PC-3 (cell line): Measurements from ENCODE around the gene CDK14. TPM values are rescaled to one million over a fixed set of nuclear protein-coding genes. Genes with fewer than 3 reads are reported as not detected.

Experiments used
- ATAC-seq: fragments of 200-7000 bp; cut with Tn5 transposase; 2 replicates; pipeline ENCODE4 v1.9.1; 2020; ENCODE audit warnings: mild to moderate bottlenecking, moderate library complexity
- BruUV-seq: library from RNA; stranded (reverse); fragments of 400-500 nt; replicated peaks from 2 replicates; lab custom pipeline; 2021; lab: Mats Ljungman, UMichigan
- CTCF ChIA-PET: fragments of 300-600 bp; sonication (Branson Sonifier 250); formaldehyde crosslinking; loops from one replicate; lab custom pipeline; 2022; ENCODE audit warnings: antibody characterized with exemption; lab: Charles Lee
- POLR2A ChIA-PET: fragments of 300-600 bp; sonication (Branson Sonifier 250); formaldehyde crosslinking; loops from one replicate; lab custom pipeline; 2022; ENCODE audit warnings: antibody characterized with exemption; ENCODE audit not compliant: unreplicated experiment; lab: Charles Lee
- DNase-seq: peaks from one replicate; pipeline ENCODE4 v3.0.0-alpha.2; 2015
- H2AFZ ChIP-seq: fragments of 300-600 bp; sonication (generic); 2 replicates; pipeline ENCODE4 v1.6.0; 2016; ENCODE audit warnings: antibody characterized with exemption, low read length
- H3F3A ChIP-seq: fragments of 300-600 bp; sonication (generic); one replicate; pipeline ENCODE4 v1.6.0; 2017; ENCODE audit warnings: antibody characterized with exemption, low read length, control low read depth, mild to moderate bottlenecking; ENCODE audit not compliant: unreplicated experiment
- H3K27ac ChIP-seq: fragments of 300-600 bp; sonication (generic); 2 replicates; pipeline ENCODE4 v1.5.1; 2016; ENCODE audit warnings: mild to moderate bottlenecking, low read length
- H3K27me3 ChIP-seq: fragments of 300-600 bp; sonication (generic); 2 replicates; pipeline ENCODE4 v1.6.1; 2016; ENCODE audit warnings: low read length, mixed read lengths
- H3K36me3 ChIP-seq: fragments of 300-600 bp; sonication (generic); 2 replicates; pipeline ENCODE4 v1.6.1; 2016; ENCODE audit warnings: low read depth, mixed run types, low read length, mixed read lengths
- H3K4me1 ChIP-seq: fragments of 300-600 bp; sonication (generic); 2 replicates; pipeline ENCODE4 v1.5.1; 2016; ENCODE audit warnings: low read length; ENCODE audit not compliant: insufficient read depth
- H3K4me2 ChIP-seq: fragments of 300-600 bp; sonication (generic); 2 replicates; pipeline ENCODE4 v1.6.0; 2016; ENCODE audit warnings: low read length
- H3K4me3 ChIP-seq: fragments of 300-600 bp; sonication (generic); 2 replicates; pipeline ENCODE4 v1.5.1; 2016; ENCODE audit warnings: mild to moderate bottlenecking, low read length, mixed read lengths
- H3K79me2 ChIP-seq: fragments of 300-600 bp; sonication (generic); 2 replicates; pipeline ENCODE4 v1.6.1; 2017; ENCODE audit warnings: low read length, mixed read lengths
- H3K9ac ChIP-seq: fragments of 300-600 bp; sonication (generic); 2 replicates; pipeline ENCODE4 v1.6.0; 2016; ENCODE audit warnings: mild to moderate bottlenecking, low read length
- H3K9me2 ChIP-seq: fragments of 300-600 bp; sonication (generic); replicated peaks from 2 replicates; pipeline ENCODE4 v1.6.1; 2016; ENCODE audit warnings: mixed run types, low read length, mixed read lengths
- H3K9me3 ChIP-seq: fragments of 300-600 bp; sonication (generic); 2 replicates; pipeline ENCODE4 v1.6.1; 2016; ENCODE audit warnings: low read length, mixed read lengths
- H4K20me1 ChIP-seq: fragments of 300-600 bp; sonication (generic); 2 replicates; pipeline ENCODE4 v1.6.1; 2016; ENCODE audit warnings: low read length, mixed read lengths
- CTCF ChIP-seq: fragments of 300-600 bp; sonication (generic); conservative IDR thresholded peaks from 2 replicates; pipeline ENCODE4 v1.5.1; 2017; ENCODE audit warnings: antibody characterized with exemption, low read depth, mild to moderate bottlenecking, low read length
- EZH2 ChIP-seq: fragments of 300-600 bp; sonication (generic); IDR thresholded peaks from one replicate; pipeline ENCODE4 v1.6.1; 2017; ENCODE audit warnings: antibody characterized with exemption, mild to moderate bottlenecking, low read length; ENCODE audit not compliant: unreplicated experiment
- EZH2phosphoT487 ChIP-seq: fragments of 300-600 bp; sonication (generic); IDR thresholded peaks from 2 replicates; pipeline ENCODE4 v1.6.1; 2018; ENCODE audit warnings: mild to moderate bottlenecking, antibody characterized with exemption, low read length, borderline replicate concordance
- intact Hi-C: fragments of 100-400 bp; cut with micrococcal nuclease; formaldehyde crosslinking; loops from 2 replicates; pipeline ENCODE4 v1.9.0; 2023
- total RNA-seq: library from RNA; depleted of rRNA; stranded (reverse); fragments of >200 nt; gene quantifications from 2 replicates; pipeline ENCODE4 v1.2.3, GENCODE V29; 2014

CDK14 gene
- total RNA-seq, 1 experiment from 2014 or later: 8.2 TPM

GRCh38 chr7:91088156-91088555 lies 492.0 kb downstream of the CDK14 start:
- Histone ChIP-seq H3F3A (no peaks in the 10 kb centered on the region), H3K27me3 (no peaks in the 10 kb centered on the region), H3K9me2 (no peaks in the 10 kb centered on the region), H3K9ac (no peak overlapping the region), H2AFZ (no peak overlapping the region), H3K36me3 (no peaks in the 10 kb centered on the region), H3K79me2 (no peaks in the 10 kb centered on the region), H4K20me1 (no peaks in the 10 kb centered on the region), H3K27ac (no peak overlapping the region), H3K4me2 (no peak overlapping the region), H3K4me3 (no peak overlapping the region), H3K4me1 (no peaks in the 10 kb centered on the region), H3K9me3 (no peaks in the 10 kb centered on the region)
- no TSS peak for BruUV-seq
- ChIA-PET POLR2A (no interaction called here), CTCF (no interaction called here)
- no peak for DNase-seq
- TF ChIP-seq EZH2phosphoT487: no peak
- no peak for TF ChIP-seq CTCF
- no peak for TF ChIP-seq EZH2
- no peak for ATAC-seq
- intact Hi-C loops: loop anchor here (2.0 to 10.0 kb wide), 4 partner anchors 139 to 767 kb away; no protein-coding TSS in a partner anchor

- ATAC-seq: 0 out of 2 replicates have a peak, but pooled peaks have one; percentile 18
- Histone ChIP-seq H2AFZ (no peak overlapping the region), H3K9me2 (no peaks in the 10 kb centered on the region), H3K4me3 (no peak overlapping the region), H3F3A (no peaks in the 10 kb centered on the region), H3K9me3 (no peaks in the 10 kb centered on the region), H3K27me3 (no peaks in the 10 kb centered on the region), H3K4me1 (no peaks in the 10 kb centered on the region), H4K20me1 (no peaks in the 10 kb centered on the region), H3K36me3 (no peaks in the 10 kb centered on the region), H3K9ac (no peak overlapping the region), H3K79me2 (no peaks in the 10 kb centered on the region), H3K27ac (no peak overlapping the region), H3K4me2 (no peak overlapping the region)
- no peak for DNase-seq
- no TSS peak for BruUV-seq
- TF ChIP-seq EZH2phosphoT487: no peak
- TF ChIP-seq CTCF: no peak
- no peak for TF ChIP-seq EZH2
- POLR2A ChIA-PET: no interaction called here
- intact Hi-C loops: loop anchor here (1.0 to 10.0 kb wide), 6 partner anchors 139 to 766 kb away; partner anchors contain the start of gene FZD1
- CTCF ChIA-PET: no interaction called here
Observed at GRCh38 chr7:91088691-91089090, 492.6 kb downstream of the CDK14 start.

- H3K27me3 ChIP-seq: no peaks in the 10 kb centered on the region
- no peak overlapping the region for H3K9ac ChIP-seq
- H3K27ac ChIP-seq: no peak overlapping the region
- peak; percentile 67 for ATAC-seq
- H4K20me1 ChIP-seq: no peaks in the 10 kb centered on the region
- H3K79me2 ChIP-seq: no peaks in the 10 kb centered on the region
- BruUV-seq: no TSS peak
- TF ChIP-seq CTCF: peak; percentile 88
- TF ChIP-seq EZH2: no peak
- no peaks in the 10 kb centered on the region for H3K36me3 ChIP-seq
- intact Hi-C loops: loop anchor here (1.0 to 10.0 kb wide), 6 partner anchors 138 to 765 kb away; partner anchors contain the start of gene FZD1
- peak overlapping the region; percentile 38; the same call in 1 of the 2 replicates for H3K4me3 ChIP-seq
- peak overlapping the region; percentile 75 for H3K4me2 ChIP-seq
- CTCF ChIA-PET: interaction anchor here (0.6 kb wide), 3 partner anchors 263 to 481 kb away, joined by 3 to 4 read pairs (median 4); no protein-coding TSS in a partner anchor
- no peaks in the 10 kb centered on the region for H3K9me3 ChIP-seq
- POLR2A ChIA-PET: no interaction called here
- no peak overlapping the region; the same call in 1 of the 2 replicates for H2AFZ ChIP-seq
- no peaks in the 10 kb centered on the region for H3K9me2 ChIP-seq
- no peaks in the 10 kb centered on the region for H3F3A ChIP-seq
- peak; percentile 40 for DNase-seq
- no peaks in the 10 kb centered on the region for H3K4me1 ChIP-seq
Observed at GRCh38 chr7:91089382-91089963, 493.4 kb downstream of the CDK14 start.
